HCT116 (cell line): ENCODE data around the gene RPTOR. TPM values are rescaled to one million over a fixed set of nuclear protein-coding genes. Genes with fewer than 3 reads are reported as not detected.

Experiments
- ATAC-seq: fragments of 200-7000 bp; cut with Tn5 transposase; 2 replicates; pipeline ENCODE4 v1.9.1; 2020; ENCODE audit warnings: mild to moderate bottlenecking, moderate library complexity
- BruUV-seq: library from RNA; stranded (reverse); fragments of 400-500 nt; replicated peaks from 2 replicates; lab custom pipeline; 2021; lab: Mats Ljungman, UMichigan
- CTCF ChIA-PET: fragments of 300-600 bp; sonication (Branson Sonifier 250); formaldehyde crosslinking; loops from one replicate; lab custom pipeline; 2021; ENCODE audit warnings: antibody characterized with exemption; lab: Charles Lee
- POLR2A ChIA-PET: fragments of 300-600, 350-600 bp; sonication (Branson Sonifier 250); formaldehyde crosslinking; loops from one replicate; lab custom pipeline; 2021; ENCODE audit warnings: antibody characterized with exemption; lab: Charles Lee
- RAD21 ChIA-PET, 2 experiments: fragments of 300-600 bp; sonication (Branson Sonifier 250); formaldehyde crosslinking; loops; one replicate each; lab custom pipeline; 2023; ENCODE audit warnings: low total read pairs in 2 of 2; ENCODE audit not compliant: uncharacterized antibody in 2 of 2, unreplicated experiment in 2 of 2, low non-redundant PET in 1 of 2; lab: Charles Lee
- DNase-seq: peaks from one replicate; pipeline ENCODE4 v3.0.0-alpha.2; 2010; ENCODE audit warnings: low read depth, low spot score
- H2AFZ ChIP-seq: fragments of 200-600 bp; shearing (Covaris generic), sonication (generic); 2 replicates; pipeline ENCODE4 v1.6.1; 2017; ENCODE audit warnings: low read depth, mixed run types, mixed read lengths, antibody characterized with exemption, low read length; ENCODE audit not compliant: poor library complexity, severe bottlenecking
- H3K27ac ChIP-seq: 2 replicates; pipeline ENCODE4 v1.5.1; 2012; ENCODE audit warnings: low read depth, low read length
- H3K27me3 ChIP-seq: fragments of 200-600 bp; sonication (generic); 2 replicates; pipeline ENCODE4 v1.6.1; 2016; ENCODE audit warnings: mixed run types, low read length, mixed read lengths; ENCODE audit not compliant: insufficient read depth
- H3K36me3 ChIP-seq, 2 experiments: fragments of 200-500 bp in 1 of 2; fragments of 200-600 bp in 1 of 2; sonication (Bioruptor generic) in 1 of 2; sonication (generic) in 1 of 2; 2 replicates each; pipeline versions ENCODE4 v1.5.1 to v1.6.1; 2014 to 2016; ENCODE audit warnings: low read length in 2 of 2, inconsistent platforms in 1 of 2, mixed read lengths in 1 of 2, mixed run types in 1 of 2; ENCODE audit not compliant: insufficient read depth in 2 of 2, control insufficient read depth in 1 of 2
- H3K4me1 ChIP-seq, 2 experiments: fragments of 200-600 bp in 1 of 2; sonication (generic) in 1 of 2; 2 replicates each; pipeline versions ENCODE4 v1.5.1 to v1.6.1; 2012 to 2017; ENCODE audit warnings: low read length in 2 of 2, inconsistent platforms in 1 of 2, mild to moderate bottlenecking in 1 of 2, mixed read lengths in 1 of 2, mixed run types in 1 of 2, moderate library complexity in 1 of 2; ENCODE audit not compliant: insufficient read depth in 2 of 2, control insufficient read depth in 1 of 2
- H3K4me2 ChIP-seq: fragments of 200-600 bp; sonication (generic); 2 replicates; pipeline ENCODE4 v1.6.1; 2017; ENCODE audit warnings: mixed run types, low read length, mixed read lengths
- H3K4me3 ChIP-seq, 2 experiments: fragments of 200-600 bp in 1 of 2; sonication (generic) in 1 of 2; replicated peaks in 1 of 2; 2 replicates each; pipeline ENCODE4 v1.5.1; 2011 to 2016; ENCODE audit warnings: low read length in 2 of 2, control low read depth in 1 of 2, low read depth in 1 of 2, mild to moderate bottlenecking in 1 of 2, mixed read lengths in 1 of 2, mixed run types in 1 of 2
- H3K79me2 ChIP-seq: fragments of 200-600 bp; sonication (generic); 2 replicates; pipeline ENCODE4 v1.6.1; 2017; ENCODE audit warnings: mild to moderate bottlenecking, mixed run types, low read length, moderate library complexity, mixed read lengths; ENCODE audit not compliant: insufficient read depth
- H3K9ac ChIP-seq: fragments of 200-600 bp; sonication (generic); 2 replicates; pipeline ENCODE4 v1.6.1; 2016; ENCODE audit warnings: low read length, mixed read lengths
- H3K9me2 ChIP-seq: fragments of 200-600 bp; sonication (generic), shearing (Covaris generic); 2 replicates; pipeline ENCODE4 v1.6.1; 2017; ENCODE audit warnings: mixed run types, mild to moderate bottlenecking, moderate library complexity; ENCODE audit not compliant: insufficient read depth
- H3K9me3 ChIP-seq, 2 experiments: fragments of 200-500 bp in 1 of 2; fragments of 200-600 bp in 1 of 2; sonication (Bioruptor generic) in 1 of 2; sonication (generic) in 1 of 2; 2 replicates each; pipeline ENCODE4 v1.6.1; 2014 to 2017; ENCODE audit warnings: low read length in 2 of 2, mixed read lengths in 2 of 2, inconsistent platforms in 1 of 2, low read depth in 1 of 2, mild to moderate bottlenecking in 1 of 2, mixed run types in 1 of 2, moderate library complexity in 1 of 2; ENCODE audit not compliant: control insufficient read depth in 1 of 2, insufficient read depth in 1 of 2
- H4K20me1 ChIP-seq: fragments of 200-600 bp; sonication (generic), shearing (Covaris generic); 2 replicates; pipeline ENCODE4 v1.6.1; 2017; ENCODE audit warnings: mixed run types, mild to moderate bottlenecking, moderate library complexity; ENCODE audit not compliant: insufficient read depth
- ATF3 ChIP-seq: IDR thresholded peaks from 2 replicates; pipeline ENCODE4 v1.6.1; 2012
- CBX3 ChIP-seq: IDR thresholded peaks from 2 replicates; pipeline ENCODE4 v1.6.1; 2012; ENCODE audit warnings: low read depth
- CTCF ChIP-seq, 3 experiments: fragments of 200-600 bp in 1 of 3; sonication (generic) in 1 of 3; IDR thresholded peaks in 2 of 3; conservative IDR thresholded peaks in 1 of 3; 2 replicates each; pipeline ENCODE4 v1.5.1; 2012 to 2017; ENCODE audit warnings: low read depth in 2 of 3, low read length in 2 of 3, antibody characterized with exemption in 1 of 3, borderline replicate concordance in 1 of 3, control low read depth in 1 of 3, mild to moderate bottlenecking in 1 of 3, mixed read lengths in 1 of 3, mixed run types in 1 of 3, moderate library complexity in 1 of 3; ENCODE audit not compliant: insufficient read depth in 1 of 3
- EGR1 ChIP-seq: IDR thresholded peaks from 2 replicates; pipeline ENCODE4 v1.6.1; 2012; ENCODE audit warnings: low read depth
- POLR2A ChIP-seq: IDR thresholded peaks from 2 replicates; pipeline ENCODE4 v1.7.0; 2011; ENCODE audit warnings: borderline replicate concordance; ENCODE audit not compliant: insufficient read depth, insufficient read length; ENCODE audit errors: extremely low read depth
- POLR2AphosphoS5 ChIP-seq: IDR thresholded peaks from 2 replicates; pipeline ENCODE4 v1.6.1; 2011; ENCODE audit warnings: mild to moderate bottlenecking, low read depth, low read length, moderate library complexity
- RAD21 ChIP-seq: IDR thresholded peaks from 2 replicates; pipeline ENCODE4 v1.6.1; 2012; ENCODE audit warnings: low read depth, mild to moderate bottlenecking
- SIN3A ChIP-seq: IDR thresholded peaks from 2 replicates; pipeline ENCODE4 v1.6.1; 2012; ENCODE audit warnings: low read depth
- SP1 ChIP-seq: IDR thresholded peaks from 2 replicates; pipeline ENCODE4 v1.6.1; 2012; ENCODE audit warnings: low read depth
- SRF ChIP-seq: IDR thresholded peaks from 2 replicates; pipeline ENCODE4 v1.6.1; 2012; ENCODE audit warnings: low read depth
- YY1 ChIP-seq: IDR thresholded peaks from 2 replicates; pipeline ENCODE4 v1.6.1; 2011; ENCODE audit warnings: low read length, low read depth, moderate library complexity, mild to moderate bottlenecking; ENCODE audit not compliant: insufficient replicate concordance; ENCODE audit errors: extremely low read depth
- ZFX ChIP-seq: fragments of 450-650 bp; IDR thresholded peaks from 2 replicates; pipeline ENCODE4 v1.6.1; 2017
- ZNF274 ChIP-seq: fragments of 200-500 bp; sonication (Bioruptor generic); IDR thresholded peaks from 2 replicates; pipeline ENCODE4 v1.6.1; 2014; ENCODE audit warnings: mild to moderate bottlenecking, low read depth, low read length, inconsistent platforms
- intact Hi-C: fragments of 100-400 bp; cut with micrococcal nuclease; formaldehyde crosslinking; loops from 2 replicates; pipeline ENCODE4 v1.10.0; 2022
- total RNA-seq: library from RNA; stranded (reverse); gene quantifications from one replicate; pipeline ENCODE4 v1.2.1, GENCODE V29; 2021; ENCODE audit not compliant: unreplicated experiment

Gene RPTOR
- total RNA-seq, 1 experiment from 2014 or later, result 69.5 TPM

DNA sequence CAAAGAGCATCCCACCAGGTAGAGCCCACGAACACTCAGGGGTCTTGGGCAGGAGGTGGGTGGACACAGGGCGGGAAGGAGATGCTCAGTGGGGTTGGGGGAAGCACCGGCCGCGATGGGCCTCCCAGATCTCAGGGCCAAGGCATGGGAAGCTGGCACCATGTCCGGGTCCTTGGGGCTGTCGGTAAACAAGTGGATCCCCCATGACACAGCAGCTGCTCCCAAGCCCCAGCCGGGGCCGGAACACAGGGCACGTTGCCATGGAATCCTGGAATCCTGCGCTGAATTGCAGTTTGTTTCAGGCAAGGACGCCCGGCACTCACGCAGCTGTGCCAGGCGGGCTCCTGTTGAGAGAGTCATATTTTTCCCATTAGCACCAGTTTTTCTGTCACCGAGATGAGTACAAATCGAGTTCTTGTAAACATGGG, 424.0 kb downstream of the RPTOR start (continued):
- TF ChIP-seq YY1, result no peak
- TF ChIP-seq EGR1, result no peak
- TF ChIP-seq SRF, result no peak

DNA sequence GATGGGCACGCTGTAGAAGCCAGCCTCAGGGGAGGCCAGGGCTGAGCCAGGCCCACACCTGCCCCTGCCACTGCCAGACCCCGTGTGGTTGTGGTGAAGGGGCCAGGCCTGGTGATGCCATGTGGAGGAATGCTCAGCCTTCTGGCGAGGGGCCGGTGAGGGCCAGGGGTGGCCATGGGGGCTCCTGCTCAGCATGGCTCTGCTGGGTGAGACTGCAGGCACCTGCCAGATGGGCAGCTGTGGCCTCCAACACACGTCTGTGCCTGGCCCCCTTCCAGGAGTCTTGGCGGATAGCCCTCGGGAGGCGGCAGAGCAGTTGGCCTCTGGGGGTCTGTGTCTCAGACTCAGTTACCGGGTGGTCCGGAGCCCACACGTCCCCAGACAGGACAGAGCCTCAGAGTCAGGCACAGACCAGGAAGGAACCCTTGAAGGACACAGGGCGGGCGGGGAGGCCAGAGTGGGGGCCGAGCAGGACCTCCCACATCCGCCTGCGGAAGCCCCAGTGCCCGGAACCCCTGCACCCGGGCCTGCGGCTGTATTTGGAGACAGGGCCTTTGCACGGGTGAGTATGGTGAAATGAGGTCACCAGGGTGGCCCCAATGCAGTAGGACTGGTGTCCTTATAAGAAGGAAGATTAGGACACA, 424.5 kb downstream of the RPTOR start:
- intact Hi-C loops, result no loop called here
- POLR2A ChIA-PET, result no interaction called here
- no TSS peak for BruUV-seq
- H3K9me2 ChIP-seq, result no peaks in the 10 kb centered on the region
- H4K20me1 ChIP-seq, result no peaks in the 10 kb centered on the region
- no peak overlapping the region for H3K27ac ChIP-seq
- no peak overlapping the region for H2AFZ ChIP-seq
- H3K9me3 ChIP-seq, result no peaks in the 10 kb centered on the region
- no peaks in the 10 kb centered on the region for H3K27me3 ChIP-seq
- no peak overlapping the region for H3K4me2 ChIP-seq
- H3K4me1 ChIP-seq, result no peaks in the 10 kb centered on the region
- RAD21 ChIA-PET, result interaction anchor here in 1 of 2 experiments (2.1 kb wide), 1 partner anchor 542 kb away, joined by 6 read pairs; no protein-coding TSS in a partner anchor
- no peaks in the 10 kb centered on the region for H3K79me2 ChIP-seq
- H3K36me3 ChIP-seq, result no peaks in the 10 kb centered on the region
- H3K9ac ChIP-seq, result no peak overlapping the region
- ATAC-seq (no peak), DNase-seq (no peak)
- CTCF ChIA-PET, result interaction anchor here (1.4 to 1.9 kb wide), 2 partner anchors 103 to 542 kb away, joined by 4 to 16 read pairs; no protein-coding TSS in a partner anchor
- peak; percentile 13; the same call in 1 of the 2 replicates for TF ChIP-seq POLR2AphosphoS5
- TF ChIP-seq ZNF274, result no peak
- TF ChIP-seq, all 23 proteins: peak for 1
- no peak overlapping the region for H3K4me3 ChIP-seq

GRCh38 chr17:80969674-80970043, 425.0 kb downstream of the RPTOR start:
- Histone ChIP-seq H2AFZ (no peak overlapping the region), H4K20me1 (no peaks in the 10 kb centered on the region), H3K36me3 (no peaks in the 10 kb centered on the region), H3K9me2 (no peaks in the 10 kb centered on the region), H3K27me3 (no peaks in the 10 kb centered on the region), H3K27ac (no peak overlapping the region), H3K4me3 (no peak overlapping the region), H3K9me3 (no peaks in the 10 kb centered on the region), H3K9ac (no peak overlapping the region), H3K4me2 (no peak overlapping the region), H3K79me2 (no peaks in the 10 kb centered on the region), H3K4me1 (no peaks in the 10 kb centered on the region)
- RAD21 ChIA-PET, result interaction anchor here in 1 of 2 experiments (2.1 kb wide), 1 partner anchor 543 kb away, joined by 6 read pairs; no protein-coding TSS in a partner anchor
- CTCF ChIA-PET, result interaction anchor here (1.0 to 1.9 kb wide), 4 partner anchors 103 to 545 kb away, joined by 3 to 16 read pairs (median 4); no protein-coding TSS in a partner anchor
- BruUV-seq, result no TSS peak
- POLR2A ChIA-PET, result no interaction called here
- no peak for ATAC-seq
- intact Hi-C loops, result loop anchor here (1.0 kb wide), 1 partner anchor 542 kb away; no protein-coding TSS in a partner anchor
- DNase-seq, result no peak
- TF ChIP-seq SIN3A, result no peak
- TF ChIP-seq ATF3, result no peak
- no peak for TF ChIP-seq CTCF (IDR thresholded peaks at IDR 0.05 in 2 of 3, conservative IDR thresholded peaks at IDR 0.05 in 1 of 3; ENCODE audit: borderline replicate concordance in 1 of 3, insufficient read depth in 1 of 3, low read depth in 2 of 3, low read length in 2 of 3)
- no peak for TF ChIP-seq YY1
- TF ChIP-seq CBX3, result no peak
- TF ChIP-seq SRF, result no peak
- no peak for TF ChIP-seq ZFX
- no peak for TF ChIP-seq SP1
- no peak for TF ChIP-seq RAD21
- TF ChIP-seq POLR2A, result no peak
